ENCODE data around the gene B4GALT6.

The B4GALT6 gene

DNA sequence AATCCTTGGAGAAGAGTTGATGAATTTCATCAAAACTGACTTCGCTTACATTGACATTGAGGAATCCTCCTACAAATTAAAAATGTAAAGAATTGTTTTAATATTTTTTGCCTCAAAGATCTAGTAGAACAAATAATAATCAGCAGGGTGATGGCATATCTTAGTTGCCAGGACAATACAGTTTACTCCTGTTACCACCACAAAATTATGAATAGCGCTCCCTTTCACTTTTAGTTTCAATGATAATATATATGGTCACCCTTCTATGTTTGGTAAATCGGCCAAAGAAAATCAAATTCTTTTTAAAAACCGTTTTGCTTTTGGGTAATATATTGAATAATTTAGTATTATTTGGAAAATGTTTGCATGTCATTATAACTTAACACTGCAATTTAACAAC is 39.0 kb downstream of the B4GALT6 start:
- no peak overlapping the region for H3K4me3 ChIP-seq (ENCODE audit: control insufficient read depth, low read depth, low read length)
- no peak for DNase-seq (ENCODE audit: low read depth)
- TF ChIP-seq, protein P1, sequence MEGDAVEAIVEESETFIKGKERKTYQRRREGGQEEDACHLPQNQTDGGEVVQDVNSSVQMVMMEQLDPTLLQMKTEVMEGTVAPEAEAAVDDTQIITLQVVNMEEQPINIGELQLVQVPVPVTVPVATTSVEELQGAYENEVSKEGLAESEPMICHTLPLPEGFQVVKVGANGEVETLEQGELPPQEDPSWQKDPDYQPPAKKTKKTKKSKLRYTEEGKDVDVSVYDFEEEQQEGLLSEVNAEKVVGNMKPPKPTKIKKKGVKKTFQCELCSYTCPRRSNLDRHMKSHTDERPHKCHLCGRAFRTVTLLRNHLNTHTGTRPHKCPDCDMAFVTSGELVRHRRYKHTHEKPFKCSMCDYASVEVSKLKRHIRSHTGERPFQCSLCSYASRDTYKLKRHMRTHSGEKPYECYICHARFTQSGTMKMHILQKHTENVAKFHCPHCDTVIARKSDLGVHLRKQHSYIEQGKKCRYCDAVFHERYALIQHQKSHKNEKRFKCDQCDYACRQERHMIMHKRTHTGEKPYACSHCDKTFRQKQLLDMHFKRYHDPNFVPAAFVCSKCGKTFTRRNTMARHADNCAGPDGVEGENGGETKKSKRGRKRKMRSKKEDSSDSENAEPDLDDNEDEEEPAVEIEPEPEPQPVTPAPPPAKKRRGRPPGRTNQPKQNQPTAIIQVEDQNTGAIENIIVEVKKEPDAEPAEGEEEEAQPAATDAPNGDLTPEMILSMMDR (conservative IDR thresholded peaks at IDR 0.05; ENCODE audit: control insufficient read depth, insufficient read depth, low read depth, low read length) = no peak

DNA sequence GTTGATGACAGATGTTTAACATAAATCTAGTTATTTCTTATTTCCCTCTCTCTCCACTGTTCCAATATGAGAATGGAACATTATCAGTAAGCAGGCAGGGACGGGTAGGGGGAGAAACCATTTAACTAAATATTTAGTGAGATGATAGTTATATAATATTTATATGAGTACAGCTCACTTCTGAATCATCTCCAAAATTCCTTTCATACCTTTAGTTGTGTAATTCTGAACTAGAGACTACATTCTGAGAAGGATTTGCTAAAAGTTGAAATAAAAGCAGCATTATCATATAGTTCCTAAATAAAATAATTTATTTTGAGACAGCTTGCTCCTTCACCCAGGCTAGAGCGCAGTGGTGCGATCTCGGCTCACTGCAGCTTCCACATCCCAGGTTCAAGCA is 41.4 kb downstream of the B4GALT6 start:
- H3K4me3 ChIP-seq (ENCODE audit: control insufficient read depth, low read depth, low read length) = no peak overlapping the region
- TF ChIP-seq, protein P1 (conservative IDR thresholded peaks at IDR 0.05; ENCODE audit: control insufficient read depth, insufficient read depth, low read depth, low read length) = no peak
- DNase-seq (ENCODE audit: low read depth) = no peak

DNA sequence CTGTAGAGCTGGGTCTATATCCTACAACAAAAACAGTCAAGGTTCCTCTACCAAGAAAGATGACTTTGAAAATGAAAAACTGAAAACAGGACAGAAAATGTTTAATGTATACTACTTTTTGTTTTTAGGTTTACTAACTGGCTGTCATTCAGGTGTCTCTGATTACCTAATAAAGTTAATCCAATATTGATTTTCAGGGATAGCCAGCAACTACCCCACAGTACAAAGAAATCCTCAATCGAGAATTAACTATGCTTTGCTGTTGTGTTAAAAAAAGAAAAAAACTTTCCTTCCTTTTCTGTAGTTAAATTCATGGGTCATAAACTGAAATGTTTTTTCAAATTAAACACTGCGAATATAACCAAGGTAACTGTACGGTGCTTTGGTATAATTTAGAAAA is 46.9 kb downstream of the B4GALT6 start:
- TF ChIP-seq, protein P1 (conservative IDR thresholded peaks at IDR 0.05; ENCODE audit: control insufficient read depth, insufficient read depth, low read depth, low read length) = no peak
- no peak for DNase-seq (ENCODE audit: low read depth)
- H3K4me3 ChIP-seq (ENCODE audit: control insufficient read depth, low read depth, low read length) = no peak overlapping the region

DNA sequence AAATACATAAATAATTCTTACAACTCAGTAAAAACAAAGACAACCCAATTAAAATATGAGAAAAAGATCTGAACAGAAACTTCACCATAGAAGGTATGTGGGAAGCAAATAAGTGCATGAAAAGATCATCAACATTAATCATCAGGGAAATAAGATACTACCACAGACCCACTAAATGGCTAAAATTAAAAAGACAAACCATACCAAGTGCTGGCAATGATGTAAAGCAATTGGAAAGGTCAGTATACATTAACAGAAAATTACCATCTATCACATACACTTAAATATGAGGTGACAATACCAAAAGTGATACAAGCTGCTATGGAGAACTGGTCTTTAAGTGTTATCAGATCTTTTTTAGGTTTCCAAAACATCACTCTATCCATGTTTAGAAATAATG is 48.0 kb downstream of the B4GALT6 start:
- no peak for DNase-seq (ENCODE audit: low read depth)
- H3K4me3 ChIP-seq (ENCODE audit: control insufficient read depth, low read depth, low read length) = no peak overlapping the region
- TF ChIP-seq, protein P1 (conservative IDR thresholded peaks at IDR 0.05; ENCODE audit: control insufficient read depth, insufficient read depth, low read depth, low read length) = no peak

DNA sequence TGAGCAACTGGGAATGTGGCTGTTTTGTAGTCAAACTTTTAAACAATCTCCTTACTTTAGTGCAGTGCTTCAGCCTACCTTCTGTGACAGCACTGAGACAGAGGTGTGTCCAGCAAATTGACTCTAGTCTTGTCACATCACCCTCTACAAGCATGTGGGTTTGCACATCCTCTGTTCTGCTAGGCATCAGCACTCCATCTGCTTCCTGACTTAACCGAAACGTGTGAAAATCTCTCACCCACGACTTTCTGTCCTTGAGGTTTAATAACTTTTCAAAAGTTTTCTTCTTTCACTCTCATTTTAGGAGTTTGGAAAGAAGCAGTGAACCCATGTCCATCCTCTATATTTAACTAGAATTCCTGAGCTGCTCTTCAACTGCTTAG is 50.1 kb downstream of the B4GALT6 start:
- TF ChIP-seq, protein P1 (conservative IDR thresholded peaks at IDR 0.05; ENCODE audit: control insufficient read depth, insufficient read depth, low read depth, low read length) = no peak
- no peak overlapping the region for H3K4me3 ChIP-seq (ENCODE audit: control insufficient read depth, low read depth, low read length)
- no peak for DNase-seq (ENCODE audit: low read depth)

DNA sequence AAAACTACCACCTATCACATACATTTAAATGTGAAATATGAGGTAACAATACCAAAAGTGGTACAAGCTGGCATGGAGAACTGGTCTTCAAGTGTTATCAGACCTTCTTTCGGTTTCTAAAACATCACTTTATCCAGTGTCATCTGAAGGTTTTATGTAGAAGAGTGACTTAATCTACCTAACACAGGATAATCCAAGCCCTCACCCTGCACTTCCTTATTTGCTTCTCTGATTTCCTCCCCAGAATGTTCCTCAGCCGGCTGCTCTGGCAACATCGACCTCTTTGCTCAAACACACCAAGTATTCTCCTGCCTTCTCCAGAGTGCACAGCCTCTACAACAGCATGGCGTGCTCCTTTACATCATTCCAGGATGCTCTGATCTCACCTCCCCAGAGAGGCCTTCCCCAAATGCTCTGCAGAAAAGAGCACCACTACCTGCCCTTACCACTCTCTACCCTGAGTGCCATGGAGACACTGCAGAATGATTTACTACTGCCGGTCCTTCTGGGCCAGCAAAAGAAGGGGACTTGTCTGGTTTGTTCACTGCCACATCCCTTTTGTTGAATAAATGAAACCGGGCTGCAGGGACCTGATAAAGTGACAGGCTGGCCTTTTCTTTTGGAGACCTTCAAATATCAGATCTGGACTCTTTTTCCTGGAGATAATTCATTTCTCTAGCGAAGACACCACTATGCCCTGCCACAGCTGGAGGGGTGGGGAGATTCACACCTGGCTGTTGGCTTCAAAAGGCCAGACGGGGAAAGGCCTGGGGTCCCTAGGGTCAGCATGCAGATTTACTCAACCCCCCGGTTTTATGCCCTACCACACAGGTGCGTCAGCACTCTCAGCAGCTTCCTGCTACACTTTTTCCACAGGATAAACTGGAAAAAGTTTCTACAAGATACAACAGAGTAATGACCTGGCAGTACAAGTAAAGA is 50.7 kb downstream of the B4GALT6 start:
- DNase-seq (ENCODE audit: low read depth) = no peak
- TF ChIP-seq, protein P1 (conservative IDR thresholded peaks at IDR 0.05; ENCODE audit: control insufficient read depth, insufficient read depth, low read depth, low read length) = no peak
- H3K4me3 ChIP-seq (ENCODE audit: control insufficient read depth, low read depth, low read length) = no peak overlapping the region
